Osteocyte (in vitro differentiated cells): ENCODE results near the gene B3GAT1. TPM values are rescaled to one million over a fixed set of nuclear protein-coding genes. Genes with fewer than 3 reads are reported as not detected.
A peak's percentile ranks its signal among the peaks of the same experiment; 100 is the strongest.

Experiments
- DNase-seq: peaks from one replicate; pipeline ENCODE4 v3.0.0; 2021; ENCODE audit warnings: mixed read lengths; ENCODE audit not compliant: unreplicated experiment; ENCODE audit errors: extremely low spot score
- H3K27ac Mint-ChIP-seq: one replicate; pipeline ENCODE4 v1.8.0; 2021; ENCODE audit warnings: mild to moderate bottlenecking, mixed read lengths; ENCODE audit not compliant: unreplicated experiment
- H3K27me3 Mint-ChIP-seq: one replicate; pipeline ENCODE4 v1.8.0; 2021; ENCODE audit warnings: mixed read lengths; ENCODE audit not compliant: unreplicated experiment
- H3K36me3 Mint-ChIP-seq: one replicate; pipeline ENCODE4 v1.8.0; 2021; ENCODE audit warnings: mixed read lengths; ENCODE audit not compliant: unreplicated experiment
- H3K4me1 Mint-ChIP-seq: one replicate; pipeline ENCODE4 v1.8.0; 2021; ENCODE audit warnings: mixed read lengths; ENCODE audit not compliant: unreplicated experiment
- H3K4me3 Mint-ChIP-seq: one replicate; pipeline ENCODE4 v1.8.0; 2021; ENCODE audit warnings: mild to moderate bottlenecking, moderate library complexity, mixed read lengths; ENCODE audit not compliant: unreplicated experiment
- H3K9me3 Mint-ChIP-seq: one replicate; pipeline ENCODE4 v1.8.0; 2021; ENCODE audit warnings: mixed read lengths; ENCODE audit not compliant: unreplicated experiment
- total RNA-seq: library from RNA; stranded (reverse); gene quantifications from 2 replicates; pipeline ENCODE4 v1.2.1, GENCODE V29; 2021
- TF ChIP-seq, protein P1 (sequence below): fragments of 200-600 bp; sonication (generic); IDR thresholded peaks from 2 replicates; pipeline ENCODE4 v1.5.0; 2021; ENCODE audit warnings: antibody characterized with exemption, mild to moderate bottlenecking, moderate library complexity

The B3GAT1 gene
- total RNA-seq, 1 donor from 2014 or later: 2.4 TPM

DNA sequence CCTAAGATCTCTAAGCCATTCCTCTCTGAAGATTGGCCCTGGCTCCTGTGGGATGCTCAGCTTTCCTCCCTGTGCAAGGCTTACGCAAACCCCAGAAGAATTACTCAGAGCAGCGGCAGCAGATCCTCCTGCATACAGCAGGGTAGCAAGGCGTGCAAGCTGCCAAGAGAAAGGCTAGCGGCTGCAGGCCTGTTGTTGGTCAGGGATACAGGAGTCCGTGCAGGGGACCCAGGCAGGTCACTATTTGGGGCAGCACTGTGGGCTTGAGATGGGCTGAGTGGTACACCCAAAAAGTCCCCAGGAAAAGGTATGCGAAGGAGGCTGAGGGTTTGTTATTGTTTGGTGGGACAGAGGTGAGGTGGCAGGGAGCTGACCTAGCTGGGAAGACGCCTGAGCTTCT lies 78.7 kb downstream of the B3GAT1 start:
- DNase-seq: no peak
- Mint-ChIP-seq H3K4me3 (no peak overlapping the region), H3K27me3 (peaks cover 61% of the 10 kb centered on the region), H3K9me3 (no peaks in the 10 kb centered on the region), H3K27ac (no peak overlapping the region), H3K36me3 (no peaks in the 10 kb centered on the region), H3K4me1 (peaks cover 11% of the 10 kb centered on the region)
- TF ChIP-seq, protein P1, sequence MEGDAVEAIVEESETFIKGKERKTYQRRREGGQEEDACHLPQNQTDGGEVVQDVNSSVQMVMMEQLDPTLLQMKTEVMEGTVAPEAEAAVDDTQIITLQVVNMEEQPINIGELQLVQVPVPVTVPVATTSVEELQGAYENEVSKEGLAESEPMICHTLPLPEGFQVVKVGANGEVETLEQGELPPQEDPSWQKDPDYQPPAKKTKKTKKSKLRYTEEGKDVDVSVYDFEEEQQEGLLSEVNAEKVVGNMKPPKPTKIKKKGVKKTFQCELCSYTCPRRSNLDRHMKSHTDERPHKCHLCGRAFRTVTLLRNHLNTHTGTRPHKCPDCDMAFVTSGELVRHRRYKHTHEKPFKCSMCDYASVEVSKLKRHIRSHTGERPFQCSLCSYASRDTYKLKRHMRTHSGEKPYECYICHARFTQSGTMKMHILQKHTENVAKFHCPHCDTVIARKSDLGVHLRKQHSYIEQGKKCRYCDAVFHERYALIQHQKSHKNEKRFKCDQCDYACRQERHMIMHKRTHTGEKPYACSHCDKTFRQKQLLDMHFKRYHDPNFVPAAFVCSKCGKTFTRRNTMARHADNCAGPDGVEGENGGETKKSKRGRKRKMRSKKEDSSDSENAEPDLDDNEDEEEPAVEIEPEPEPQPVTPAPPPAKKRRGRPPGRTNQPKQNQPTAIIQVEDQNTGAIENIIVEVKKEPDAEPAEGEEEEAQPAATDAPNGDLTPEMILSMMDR: no peak

DNA sequence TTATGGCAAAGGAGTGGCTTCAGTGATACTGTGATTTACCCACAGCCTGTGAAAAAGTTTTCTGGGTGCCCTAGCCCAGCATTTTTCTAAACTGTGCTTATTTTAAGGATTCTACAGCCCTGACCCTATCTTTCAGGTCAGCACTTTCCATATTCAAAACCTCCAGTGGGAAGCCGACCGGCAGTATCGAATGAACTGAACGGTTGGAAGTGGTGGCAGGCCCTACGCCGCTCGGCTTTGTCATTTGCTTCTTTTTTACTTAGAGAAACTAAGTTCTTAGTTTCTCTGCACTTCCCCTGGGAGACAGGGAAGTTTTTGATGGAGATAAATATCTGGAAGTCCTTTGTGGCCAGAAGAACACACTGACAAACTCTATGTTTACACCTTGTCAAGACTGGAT lies 79.3 kb downstream of the B3GAT1 start:
- H3K9me3 Mint-ChIP-seq: no peaks in the 10 kb centered on the region
- peak overlapping the region; percentile 20 for H3K4me3 Mint-ChIP-seq
- peaks cover 61% of the 10 kb centered on the region for H3K27me3 Mint-ChIP-seq
- no peak overlapping the region for H3K27ac Mint-ChIP-seq
- no peaks in the 10 kb centered on the region for H3K36me3 Mint-ChIP-seq
- TF ChIP-seq, protein P1: no peak
- no peak for DNase-seq
- peaks cover 11% of the 10 kb centered on the region for H3K4me1 Mint-ChIP-seq

DNA sequence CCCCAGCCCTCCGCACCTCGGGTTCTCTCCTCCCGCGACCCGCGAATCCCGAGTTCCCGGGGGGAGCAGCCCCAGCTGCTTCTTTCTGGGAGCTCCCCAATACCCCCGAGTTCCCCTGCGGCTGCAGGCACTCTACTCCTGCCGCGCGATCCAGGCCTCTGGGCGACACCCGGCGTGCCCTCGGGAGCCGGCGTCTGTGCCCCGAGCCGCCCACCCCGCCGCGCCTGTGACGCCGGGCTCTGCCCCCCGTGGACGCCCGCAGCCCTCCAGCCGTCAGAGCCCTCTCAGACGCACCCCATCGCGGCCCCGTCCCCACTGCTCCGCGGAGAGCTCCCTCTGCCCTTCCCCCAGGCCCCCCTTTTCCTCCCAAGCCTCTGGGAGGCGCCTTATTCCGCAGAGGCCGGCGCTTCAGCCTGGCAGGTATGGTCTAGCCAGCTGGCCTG lies 79.8 kb downstream of the B3GAT1 start:
- H3K36me3 Mint-ChIP-seq: no peaks in the 10 kb centered on the region
- H3K27ac Mint-ChIP-seq: no peak overlapping the region
- no peaks in the 10 kb centered on the region for H3K9me3 Mint-ChIP-seq
- H3K4me3 Mint-ChIP-seq: peak overlapping the region; percentile 36
- H3K27me3 Mint-ChIP-seq: peaks cover 67% of the 10 kb centered on the region
- H3K4me1 Mint-ChIP-seq: peaks cover 11% of the 10 kb centered on the region
- DNase-seq: no peak
- TF ChIP-seq, protein P1: no peak

DNA sequence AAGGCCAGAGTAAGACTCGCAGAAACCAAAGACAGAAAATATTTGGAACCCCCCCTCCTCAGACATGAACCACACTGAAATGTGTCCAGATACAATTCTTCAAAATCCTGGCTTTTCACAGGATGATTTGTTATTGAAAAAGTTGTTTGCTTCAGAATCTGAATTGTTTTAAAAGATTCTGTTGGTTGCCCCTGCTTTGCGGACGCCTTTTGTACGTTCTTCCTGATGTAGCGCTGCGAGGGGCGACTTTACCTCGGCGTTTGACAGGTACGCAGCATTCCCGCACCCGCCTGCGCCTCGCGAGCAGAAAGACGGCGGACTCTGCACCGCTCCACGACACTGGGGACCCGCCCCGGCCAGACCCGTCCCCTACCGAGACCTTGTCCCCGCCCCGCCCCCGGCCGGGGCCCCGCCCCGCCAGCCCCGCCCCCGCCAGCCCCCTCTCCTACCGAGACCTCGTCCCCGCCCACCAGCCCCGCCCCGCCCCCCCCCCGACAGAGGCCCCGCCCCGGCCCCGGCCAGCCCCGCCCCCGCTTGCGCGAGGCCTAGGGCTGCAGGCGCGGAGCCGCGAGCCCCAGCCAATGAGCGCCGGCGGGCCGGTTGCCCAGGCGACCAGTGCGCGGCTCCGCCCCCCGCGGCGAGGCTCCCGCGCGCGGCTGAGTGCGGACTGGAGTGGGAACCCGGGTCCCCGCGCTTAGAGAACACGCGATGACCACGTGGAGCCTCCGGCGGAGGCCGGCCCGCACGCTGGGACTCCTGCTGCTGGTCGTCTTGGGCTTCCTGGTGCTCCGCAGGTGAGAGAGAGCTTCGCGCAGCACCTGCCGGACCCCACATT lies 80.5 kb downstream of the B3GAT1 start, which contains the start of gene GLB1L2:
Gene GLB1L2, plus strand, starts transcription at position 635 of the 835 bp plus-strand sequence. Its CDS starts 74 bp downstream, at position 709.
- no peaks in the 10 kb centered on the region for H3K36me3 Mint-ChIP-seq
- peaks cover 11% of the 10 kb centered on the region for H3K4me1 Mint-ChIP-seq
- peak within 1 kb of the TSS; percentile 69 for H3K4me3 Mint-ChIP-seq
- TF ChIP-seq, protein P1: no peak
- no peaks in the 10 kb centered on the region for H3K9me3 Mint-ChIP-seq
- no peak within 1 kb of the TSS for H3K27ac Mint-ChIP-seq
- peaks cover 72% of the 10 kb centered on the region for H3K27me3 Mint-ChIP-seq
- DNase-seq: no peak

DNA sequence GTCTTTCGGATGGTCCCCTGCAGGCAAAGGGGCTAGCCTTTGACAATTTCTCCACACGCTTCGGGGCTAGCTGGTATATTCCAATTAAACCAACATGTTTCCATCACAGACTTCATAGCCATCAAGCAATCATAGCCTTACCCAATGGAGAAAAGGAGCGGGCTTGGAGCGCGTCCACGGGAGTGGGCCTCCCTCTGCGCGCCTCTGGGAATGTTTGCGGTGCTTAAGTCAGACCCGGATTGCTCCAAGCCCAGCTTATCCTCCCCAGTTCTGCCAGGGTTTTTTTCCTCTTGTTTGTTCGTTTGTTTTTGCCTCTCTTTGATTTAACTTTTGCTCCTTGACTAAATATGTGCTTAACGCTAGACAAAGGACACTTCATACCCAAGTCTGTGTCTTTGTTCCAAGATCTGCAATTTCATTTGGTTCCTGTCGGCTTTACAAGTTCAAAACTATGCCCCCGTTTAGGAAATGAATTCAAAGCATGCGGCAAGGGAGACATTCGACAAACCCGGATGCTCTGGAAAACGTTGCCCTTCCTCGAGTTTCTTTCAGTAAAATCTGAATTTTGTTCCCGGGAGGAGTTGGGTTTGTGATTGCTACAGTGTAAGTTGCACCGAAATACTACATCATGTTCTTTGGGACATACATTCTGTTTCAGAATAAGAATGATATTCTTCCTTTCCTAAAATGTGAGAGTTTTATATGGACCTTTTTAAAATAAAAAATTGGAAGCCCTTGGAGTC lies 81.3 kb downstream of the B3GAT1 start:
- TF ChIP-seq, protein P1: no peak
- no peak for DNase-seq
- peaks cover 72% of the 10 kb centered on the region for H3K27me3 Mint-ChIP-seq
- peak overlapping the region; percentile 69 for H3K4me3 Mint-ChIP-seq
- no peak overlapping the region for H3K27ac Mint-ChIP-seq
- H3K9me3 Mint-ChIP-seq: no peaks in the 10 kb centered on the region
- peaks cover 11% of the 10 kb centered on the region for H3K4me1 Mint-ChIP-seq
- no peaks in the 10 kb centered on the region for H3K36me3 Mint-ChIP-seq
